GM21423 (cell line): ENCODE data around the gene F9.

Source experiments
- ATAC-seq: cut with Tn5 transposase; IDR thresholded peaks from one replicate; pipeline ENCODE4 v1.9.1; 2021; ENCODE audit warnings: mild to moderate bottlenecking, moderate library complexity; ENCODE audit not compliant: unreplicated experiment

Gene F9

DNA sequence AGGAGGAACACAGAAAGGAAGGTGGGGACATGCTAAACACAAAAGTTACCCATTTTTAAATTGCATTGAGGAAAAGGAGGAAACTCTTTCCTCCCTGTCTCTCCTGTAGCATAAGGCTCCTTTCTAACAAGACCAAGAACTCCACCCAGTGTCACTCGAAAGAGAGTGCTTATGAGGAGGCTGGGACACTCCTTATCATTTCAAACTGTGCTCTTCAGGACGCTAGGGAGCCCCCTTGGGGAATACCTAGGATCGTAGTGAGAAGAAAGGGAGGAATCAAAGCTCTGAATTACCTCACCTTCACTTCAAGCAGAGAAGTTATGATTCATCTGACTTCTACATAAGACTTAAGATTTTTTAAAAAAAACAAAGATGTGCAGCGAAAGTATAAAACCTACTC lies 65.5 kb downstream of the F9 start:
- ATAC-seq = no peak

DNA sequence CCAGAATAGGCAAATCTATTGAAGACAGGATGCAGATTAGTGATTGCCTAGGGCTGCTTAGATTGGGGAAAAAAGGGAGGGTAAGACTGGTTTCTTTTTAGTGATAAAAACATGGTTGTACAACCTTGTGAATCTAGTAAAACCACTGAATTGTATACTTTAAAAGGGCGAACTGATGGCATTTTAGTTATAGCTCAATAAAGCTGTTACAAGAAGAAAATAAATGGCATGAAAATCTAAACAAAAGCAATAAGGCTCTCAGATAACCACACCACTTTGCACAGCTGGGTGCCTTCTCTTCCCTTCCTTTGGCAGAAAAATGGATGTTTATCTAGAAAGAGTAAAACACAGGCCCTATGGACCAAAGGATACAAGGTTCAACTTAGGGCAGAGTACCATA lies 69.6 kb downstream of the F9 start:
- no peak for ATAC-seq
